SK-N-SH treated with all-trans-retinoic acid at 6 μM for 48 hours (cell line): ENCODE data around the gene ATP6V0B.

Experiments used
- PATZ1 ChIP-seq: fragments of 250-450 bp; sonication (Bioruptor Pico); IDR thresholded peaks from 2 replicates; pipeline ENCODE4 v1.8.0; 2020; ENCODE audit warnings: mild to moderate bottlenecking, moderate library complexity, borderline replicate concordance
- TCF4 ChIP-seq: fragments of 250-450 bp; sonication (Bioruptor Pico); IDR thresholded peaks from 2 replicates; pipeline ENCODE4 v1.8.0; 2021; ENCODE audit warnings: mild to moderate bottlenecking, moderate library complexity, borderline replicate concordance
- ZC3H10 ChIP-seq: fragments of 250-450 bp; sonication (Bioruptor Pico); IDR thresholded peaks from 2 replicates; pipeline ENCODE4 v1.5.1; 2021; ENCODE audit warnings: mild to moderate bottlenecking, moderate library complexity
- ZFP3 ChIP-seq: fragments of 250-450 bp; sonication (Bioruptor Pico); IDR thresholded peaks from 2 replicates; pipeline ENCODE4 v1.5.0; 2020; ENCODE audit warnings: mild to moderate bottlenecking, moderate library complexity
- ZFP30 ChIP-seq: fragments of 450-650 bp; formaldehyde crosslinking; IDR thresholded peaks from 2 replicates; pipeline ENCODE4 v1.5.0; 2022; ENCODE audit warnings: mild to moderate bottlenecking, moderate library complexity

DNA sequence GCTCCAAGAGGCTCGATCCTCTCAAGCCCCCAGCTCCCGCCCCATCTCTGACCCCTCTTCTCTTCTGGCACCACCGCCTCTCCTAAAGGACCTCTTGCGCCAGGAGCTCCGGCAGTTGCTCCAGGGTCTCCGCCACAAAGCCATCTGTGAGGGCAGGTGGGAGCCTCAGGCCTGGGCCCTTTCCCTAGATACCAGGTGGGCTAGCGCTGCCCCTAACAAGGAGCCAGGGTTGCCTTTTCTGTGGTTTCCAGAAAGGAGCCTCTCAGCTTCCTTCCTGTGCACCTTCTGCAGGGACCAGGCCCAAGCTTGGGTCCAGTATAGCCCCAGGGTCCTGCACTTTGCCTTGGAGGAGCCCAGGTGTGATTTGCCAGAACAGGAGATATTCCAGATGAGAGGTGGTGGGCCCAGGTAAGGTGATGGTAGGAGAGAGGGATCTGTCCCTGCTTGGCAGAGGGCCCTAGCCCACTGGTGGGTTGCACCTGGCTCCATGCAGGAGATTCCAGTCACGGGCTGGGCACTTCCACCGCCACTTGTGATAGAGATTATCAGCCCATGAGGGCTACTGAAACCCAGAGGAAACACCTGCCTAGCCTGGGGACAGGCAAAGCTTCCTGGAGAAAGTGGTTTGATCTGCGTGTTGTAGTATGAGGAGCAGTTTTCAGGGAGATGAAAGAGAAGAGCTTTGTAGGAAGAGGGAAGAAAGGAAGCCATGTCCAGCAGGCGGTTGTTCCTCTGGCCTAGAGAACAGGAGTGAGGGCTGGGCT is 17.7 kb downstream of the ATP6V0B start:
- no peak for TF ChIP-seq PATZ1 (CRISPR knock-in tag)
- no peak for TF ChIP-seq ZFP30 (CRISPR knock-in tag)
- TF ChIP-seq TCF4 (CRISPR knock-in tag) = no peak
- TF ChIP-seq ZC3H10 (CRISPR knock-in tag) = no peak
- TF ChIP-seq ZFP3 (CRISPR knock-in tag) = no peak
